Activated CD8-positive, alpha-beta memory T cell treated with anti-CD3 and anti-CD28 coated beads for 1 hour (primary cell): ENCODE data around the gene MECP2.

Source experiments
- DNase-seq, 2 donors: peaks; one replicate each; pipeline ENCODE4 v3.0.0-alpha.2; 2020; ENCODE audit warnings: low read depth in 1 of 2; ENCODE audit errors: extremely low read depth in 1 of 2

MECP2 gene

DNA sequence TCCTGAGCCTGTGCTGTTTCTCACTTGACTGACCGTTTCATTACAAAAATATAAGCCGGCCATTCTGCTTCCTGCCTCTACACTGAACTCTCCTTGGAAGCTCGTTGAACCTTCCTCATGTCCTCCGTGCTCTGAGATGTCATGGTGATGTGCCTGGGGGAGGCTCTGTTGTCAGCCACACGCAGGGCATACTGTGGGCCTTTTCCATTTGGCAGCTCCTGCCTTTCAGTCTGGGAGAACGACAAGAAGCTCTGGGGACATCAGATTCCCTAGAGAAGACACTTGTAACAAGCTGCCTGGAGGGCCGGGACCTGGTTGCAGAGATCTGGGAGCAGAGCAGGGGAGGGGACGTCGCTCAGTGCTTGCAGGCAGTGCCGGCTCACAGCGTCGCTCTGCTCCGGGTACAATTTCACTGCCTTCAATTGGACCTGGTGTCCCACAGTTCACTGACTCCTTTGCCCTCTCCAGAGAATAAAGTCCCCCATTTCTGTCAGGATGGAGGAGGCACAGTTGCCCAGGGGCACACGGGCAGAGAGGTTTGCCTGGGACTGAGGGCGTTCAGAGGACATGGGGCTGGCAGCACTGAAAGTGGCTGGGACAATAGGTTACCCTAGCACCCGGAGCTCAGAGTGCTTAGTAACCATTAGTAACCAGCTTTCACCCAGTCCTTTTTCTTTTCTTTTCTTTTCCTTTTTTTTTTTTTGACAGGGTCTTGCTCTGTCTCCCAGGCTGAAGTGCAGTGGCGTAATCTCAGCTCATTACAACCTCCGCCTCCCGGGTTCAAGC lies 19.1 kb upstream of the MECP2 start:
- no peak for DNase-seq

DNA sequence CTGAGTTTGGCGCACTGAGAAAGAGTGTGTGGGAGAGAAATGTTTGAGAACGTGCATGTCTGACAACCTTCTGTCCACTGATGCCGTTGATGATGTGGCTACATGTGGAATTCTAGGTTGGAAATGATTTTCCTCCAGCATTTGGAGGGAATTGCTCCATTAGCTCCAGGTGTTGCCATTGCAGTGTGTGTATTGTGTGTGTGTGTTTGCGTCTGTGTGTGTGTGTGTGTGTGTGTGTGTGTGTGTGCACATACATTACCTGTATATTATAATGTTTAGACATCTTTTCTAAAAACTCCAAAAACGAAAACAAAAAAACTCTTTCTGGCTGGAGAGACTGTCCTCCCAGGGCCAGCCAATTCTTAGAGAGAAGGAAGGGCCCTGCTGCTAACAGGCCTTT lies 18.2 kb upstream of the MECP2 start:
- no peak for DNase-seq

DNA sequence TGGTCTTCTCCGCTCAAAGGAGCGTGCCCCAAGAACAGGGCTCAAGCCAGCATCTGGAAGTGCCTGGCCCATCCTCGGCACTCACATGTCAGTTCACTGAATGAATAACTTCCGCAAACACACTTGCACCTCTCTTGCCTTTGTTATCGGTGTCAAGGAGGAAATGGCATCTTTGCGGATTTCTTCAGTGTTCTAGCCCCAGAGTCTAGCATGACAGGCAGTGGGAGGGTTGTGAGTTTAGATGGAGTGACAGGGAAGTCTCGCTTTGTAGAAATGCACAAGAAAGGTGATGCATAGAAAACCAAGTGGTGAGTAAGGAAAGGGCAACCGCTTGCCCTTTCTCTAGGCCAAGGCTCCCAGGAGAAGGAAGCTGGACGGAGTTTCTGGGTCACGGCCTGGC lies 17.6 kb upstream of the MECP2 start:
- DNase-seq: no peak

DNA sequence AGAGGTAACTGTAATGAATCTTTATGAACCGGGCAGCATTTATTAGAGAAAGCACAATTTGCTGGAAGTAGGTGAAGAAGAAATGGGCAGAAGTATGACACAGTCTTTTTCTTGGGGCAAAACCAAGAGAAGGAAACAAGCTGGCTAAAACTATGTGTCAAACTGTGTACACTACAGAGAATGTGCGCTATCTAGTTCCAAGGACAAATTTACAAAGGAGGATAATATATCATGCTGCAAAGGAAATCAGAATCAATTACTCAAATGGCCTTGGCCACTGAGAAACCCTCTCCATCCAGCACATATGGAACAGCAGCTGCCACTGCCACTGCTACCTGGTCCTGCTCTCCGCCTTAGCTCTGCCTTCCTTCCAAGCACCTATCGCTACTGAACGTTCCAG lies 17.1 kb upstream of the MECP2 start:
- DNase-seq: no peak

- no peak for DNase-seq
Observed at GRCh38 chrX:154113729-154114128, 16.2 kb upstream of the MECP2 start.

DNA sequence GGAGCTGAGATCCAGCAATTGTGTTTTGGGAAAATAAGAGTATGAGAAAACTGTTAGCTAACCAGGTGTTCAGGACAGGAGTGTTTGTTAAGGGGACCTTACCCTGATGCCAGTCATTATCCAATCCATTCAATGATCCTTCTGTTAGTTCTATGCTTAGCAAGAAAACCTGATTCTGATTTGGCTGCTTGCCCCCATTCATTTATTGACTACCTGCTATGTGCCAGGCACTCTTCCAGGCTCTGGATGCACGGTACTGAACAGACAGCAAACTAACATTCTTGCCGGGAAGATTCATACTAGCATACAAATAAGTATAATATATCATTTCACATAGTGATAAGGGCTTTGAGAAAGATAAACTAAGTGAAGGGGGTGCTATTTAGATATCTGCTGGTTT lies 1.0 kb upstream of the MECP2 start:
- no peak for DNase-seq

DNA sequence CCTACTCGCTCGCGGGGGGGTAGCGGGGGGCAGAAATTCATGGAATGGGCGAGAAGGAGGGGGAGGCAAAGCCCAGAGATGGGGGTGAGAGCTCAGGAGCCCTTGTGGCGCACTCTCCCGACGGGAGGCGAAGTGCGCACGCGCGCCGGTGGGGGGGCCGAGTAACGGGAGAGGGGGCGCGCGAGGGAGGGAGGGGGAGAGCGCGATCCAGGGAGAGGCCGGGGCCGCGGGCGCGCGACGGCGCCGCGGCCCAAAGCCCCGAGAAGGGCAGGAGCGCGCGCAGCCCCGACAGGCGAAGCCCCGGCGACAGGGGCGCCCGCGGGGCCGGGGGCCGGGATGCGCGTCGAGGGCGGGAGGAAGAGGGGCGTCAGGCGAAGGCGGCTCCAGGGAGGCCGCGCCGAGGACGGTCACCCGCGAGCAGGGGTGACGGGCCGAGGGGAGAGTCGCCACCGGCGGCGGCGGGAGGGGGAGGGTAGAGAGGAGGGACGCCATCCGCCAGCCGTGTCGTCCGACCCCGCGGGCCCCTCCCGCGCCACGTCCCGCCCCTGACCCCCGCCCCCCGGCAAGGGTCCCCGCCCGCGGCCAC lies 421 bp downstream of the MECP2 start:
- peak; percentile 37 to 58 for DNase-seq

GRCh38 chrX:154096140-154097002 lies 1.1 kb downstream of the MECP2 start:
- DNase-seq: no peak

- no peak for DNase-seq
Observed at GRCh38 chrX:154094833-154095232, 2.7 kb downstream of the MECP2 start.

- DNase-seq: no peak
Observed at GRCh38 chrX:154093965-154094364, 3.6 kb downstream of the MECP2 start.

- no peak for DNase-seq
Observed at GRCh38 chrX:154092371-154092770, 5.1 kb downstream of the MECP2 start.

DNA sequence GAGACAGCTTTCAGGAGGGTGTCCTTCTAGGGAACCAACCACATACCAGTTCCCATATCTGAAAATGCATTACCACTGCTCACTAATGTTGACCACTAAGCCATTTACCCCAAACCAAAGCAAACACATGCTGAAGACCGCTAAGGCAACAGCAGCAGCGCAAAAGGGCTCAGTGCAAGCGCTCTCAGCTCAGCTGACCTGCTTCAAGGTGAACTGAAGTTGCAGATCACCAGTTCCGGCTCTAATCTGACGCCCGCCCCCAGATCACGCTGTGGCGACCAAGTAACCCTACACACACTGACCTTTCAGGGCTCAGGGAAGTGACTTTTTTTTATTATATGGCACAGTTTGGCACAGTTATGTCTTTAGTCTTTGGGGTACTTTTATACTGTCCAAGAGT lies 5.8 kb downstream of the MECP2 start:
- no peak for DNase-seq

- no peak for DNase-seq
Observed at GRCh38 chrX:154090731-154091130, 6.8 kb downstream of the MECP2 start.

DNA sequence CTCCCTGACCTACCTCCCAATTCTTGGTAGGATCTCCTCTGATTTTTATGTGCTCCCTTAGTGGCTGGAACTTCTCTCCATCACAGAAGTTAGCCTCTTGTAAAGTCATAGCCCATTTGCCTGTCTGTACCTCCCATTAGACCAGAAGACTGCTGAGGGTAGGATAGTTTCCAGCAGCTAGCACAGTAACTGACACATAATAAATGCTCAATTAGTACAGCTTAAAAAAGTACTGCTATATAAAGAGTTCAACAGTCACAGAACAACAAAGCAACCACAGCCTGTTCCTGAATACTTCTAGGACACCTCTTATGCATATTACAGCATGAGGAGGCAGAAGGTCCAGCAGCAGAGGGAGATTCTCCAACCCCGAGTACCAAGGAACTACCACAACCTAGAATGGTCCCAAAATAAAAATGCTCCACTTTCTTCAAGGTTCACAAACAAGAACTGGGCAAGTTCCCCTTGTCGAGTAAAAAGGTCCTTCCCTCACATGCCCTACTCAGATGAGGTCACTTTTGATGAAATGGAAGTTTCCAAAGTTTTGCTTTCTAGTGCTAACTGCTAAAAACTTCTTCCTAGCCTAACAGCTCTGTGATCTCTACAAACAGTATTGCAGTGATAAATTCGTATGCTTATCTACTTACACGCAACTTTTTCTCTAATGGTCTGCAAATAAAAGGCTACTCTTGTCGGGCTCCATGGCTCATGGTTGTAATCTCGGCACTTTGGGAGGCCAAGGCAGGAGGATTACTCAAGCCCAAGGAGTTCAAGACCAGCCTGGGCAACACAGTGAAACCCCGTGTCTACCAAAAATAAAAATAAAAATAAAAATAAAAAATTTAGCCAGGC lies 12.8 kb downstream of the MECP2 start:
- no peak for DNase-seq

- DNase-seq: no peak
Observed at GRCh38 chrX:154083126-154083517, 14.4 kb downstream of the MECP2 start.

DNA sequence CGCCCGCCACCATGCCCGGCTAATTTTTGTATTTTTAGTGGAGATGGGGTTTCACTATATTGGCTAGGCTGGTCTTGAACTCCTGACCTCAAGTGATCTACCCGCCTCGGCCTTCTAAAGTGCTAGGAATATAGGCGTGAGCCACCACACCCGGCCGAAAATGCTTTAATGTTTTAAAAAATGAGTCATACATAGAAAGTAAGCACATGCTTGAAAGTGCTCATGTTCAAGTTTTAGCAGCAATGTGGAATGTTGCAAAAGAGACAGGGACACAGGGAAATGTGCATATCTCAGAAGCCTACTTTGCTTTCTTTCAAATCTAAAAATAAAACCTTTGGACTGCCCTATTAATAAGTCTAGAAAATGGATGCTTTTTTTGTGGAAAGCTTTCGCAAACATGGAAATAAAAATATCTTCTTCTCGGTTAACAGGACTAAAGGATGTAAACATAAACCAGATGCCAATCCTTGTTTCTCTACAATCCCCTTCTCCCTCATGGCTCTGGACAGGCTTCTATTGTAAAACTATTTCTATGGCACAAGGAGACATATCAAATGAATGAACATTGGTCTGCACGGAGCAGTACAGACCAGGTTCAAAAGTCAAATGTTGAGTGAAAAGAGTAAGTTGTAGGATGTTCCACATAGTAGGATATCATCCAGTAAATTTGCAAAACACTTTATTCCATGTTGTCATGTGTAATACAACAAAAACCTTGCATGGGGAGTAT lies 15.0 kb downstream of the MECP2 start:
- DNase-seq: no peak

DNA sequence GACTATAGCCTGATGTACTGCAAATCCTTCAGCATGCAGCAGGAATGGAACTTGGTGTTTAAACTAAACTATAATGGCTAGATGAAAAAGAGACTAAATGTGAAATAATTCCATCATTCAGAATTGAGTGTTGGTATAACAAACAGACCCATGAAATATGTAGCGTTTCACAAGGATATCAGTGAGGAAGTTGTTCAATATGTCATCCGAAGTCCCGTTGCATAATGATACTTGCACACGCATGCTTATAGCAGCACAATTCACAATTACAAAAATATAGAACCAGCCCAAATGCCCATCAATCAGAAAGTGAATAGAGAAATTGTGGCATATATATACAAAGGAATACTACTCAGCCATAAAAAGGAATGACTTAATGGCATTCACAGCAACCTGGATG lies 20.4 kb downstream of the MECP2 start:
- no peak for DNase-seq

DNA sequence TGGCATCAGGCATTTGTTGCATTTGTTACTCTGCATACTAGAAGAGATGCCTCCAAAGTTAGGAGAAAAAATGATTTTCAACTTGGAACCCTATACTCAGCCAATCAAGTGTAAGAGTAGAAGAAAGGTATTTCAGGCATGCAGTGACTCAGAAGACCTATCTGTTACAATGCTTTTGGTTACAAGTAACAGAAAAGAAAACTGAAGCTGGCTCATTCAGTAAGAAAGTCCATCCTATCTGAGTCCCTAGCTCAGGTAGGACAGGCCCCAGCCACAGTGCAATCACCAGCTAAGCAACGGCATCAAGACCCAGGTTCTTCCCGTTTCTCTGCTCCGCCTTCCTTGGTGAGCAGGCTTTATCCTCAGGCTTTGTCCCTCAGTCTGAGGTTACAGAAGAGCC lies 23.3 kb downstream of the MECP2 start:
- no peak for DNase-seq

GRCh38 chrX:154072192-154072591 lies 25.3 kb downstream of the MECP2 start:
- DNase-seq: no peak

GRCh38 chrX:154068560-154068959 lies 29.0 kb downstream of the MECP2 start:
- no peak for DNase-seq
